ENCODE data around the gene HBG1.

DNA sequence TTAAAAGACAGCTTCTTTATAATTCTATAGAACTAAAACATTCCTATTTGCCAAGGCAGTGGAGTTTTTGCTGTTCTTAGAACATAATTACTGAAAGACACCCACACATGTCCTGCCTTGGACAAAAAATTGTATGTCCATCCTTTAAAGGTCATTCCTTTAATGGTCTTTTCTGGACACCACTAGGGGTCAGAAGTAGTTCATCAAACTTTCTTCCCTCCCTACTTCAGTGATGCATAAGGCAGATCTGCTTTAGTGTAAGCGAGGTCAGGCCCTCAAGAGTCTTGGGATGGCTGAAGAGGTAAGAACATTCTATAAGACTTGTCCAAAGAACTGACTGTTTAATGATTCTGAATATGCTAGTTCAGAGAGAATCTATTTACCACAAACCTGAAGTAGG, 44.9 kb downstream of the HBG1 start:
- no peak for TF ChIP-seq CTCF (IDR thresholded peaks at IDR 0.05)
- no peak for TF ChIP-seq EZH2 (IDR thresholded peaks at IDR 0.05; ENCODE audit: borderline replicate concordance, insufficient read depth, low read depth, low read length, poor library complexity, severe bottlenecking)
